A549 (cell line): Measurements from ENCODE around the gene CLASP1.

Experiments
- CTCF ChIP-seq: fragments of >200 bp; sonication (Bioruptor Twin); formaldehyde crosslinking; IDR thresholded peaks from 3 replicates; pipeline ENCODE4 v1.5.1; 2016
- KDM5A ChIP-seq: fragments of 200-600 bp; sonication (generic); IDR thresholded peaks from 2 replicates; pipeline ENCODE4 v1.6.1; 2016; ENCODE audit warnings: antibody characterized with exemption, mild to moderate bottlenecking
- RAD21 ChIP-seq, 2 experiments: fragments of >200 bp in 1 of 2; sonication (Bioruptor Twin) in 1 of 2; formaldehyde crosslinking in 1 of 2; IDR thresholded peaks in 1 of 2; conservative IDR thresholded peaks in 1 of 2; 2 replicates in 1 of 2; 3 replicates in 1 of 2; pipeline ENCODE4 v1.6.1; 2012 to 2018; ENCODE audit warnings: inconsistent platforms in 1 of 2
- RCOR1 ChIP-seq: fragments of 150-350 bp; IDR thresholded peaks from 2 replicates; pipeline ENCODE4 v1.6.1; 2014; ENCODE audit warnings: antibody characterized with exemption, low read length, low read depth
- REST ChIP-seq: fragments of 200-600 bp; sonication (generic); IDR thresholded peaks from 2 replicates; pipeline ENCODE4 v1.6.1; 2016; ENCODE audit warnings: antibody characterized with exemption, mild to moderate bottlenecking, moderate library complexity

- TF ChIP-seq REST (no peak), CTCF (no peak), RCOR1 (no peak), RAD21 (conservative IDR thresholded peaks at IDR 0.05 in 1 of 2, IDR thresholded peaks at IDR 0.05 in 1 of 2) (no peak), KDM5A (no peak)
Observed at GRCh38 chr2:121409966-121410365, 239.3 kb downstream of the CLASP1 start.
